Measurements from ENCODE around the gene PIK3AP1. TPM values are rescaled to one million over a fixed set of nuclear protein-coding genes. Genes with fewer than 3 reads are reported as not detected.
A peak's percentile ranks its signal among the peaks of the same experiment; 100 is the strongest.
"Not testable (repeated sequence)": the region's sequence is repeated elsewhere in the genome, so short reads cannot be mapped to it uniquely, and the experiment has no call there.

The PIK3AP1 gene
- total RNA-seq, 6 experiments from 2014 or later: 36.2 to 197 (median 141) TPM

- no peak for ATAC-seq
- TF ChIP-seq POLR2A (IDR thresholded peaks at IDR 0.05): no peak
- TF ChIP-seq, protein P1, sequence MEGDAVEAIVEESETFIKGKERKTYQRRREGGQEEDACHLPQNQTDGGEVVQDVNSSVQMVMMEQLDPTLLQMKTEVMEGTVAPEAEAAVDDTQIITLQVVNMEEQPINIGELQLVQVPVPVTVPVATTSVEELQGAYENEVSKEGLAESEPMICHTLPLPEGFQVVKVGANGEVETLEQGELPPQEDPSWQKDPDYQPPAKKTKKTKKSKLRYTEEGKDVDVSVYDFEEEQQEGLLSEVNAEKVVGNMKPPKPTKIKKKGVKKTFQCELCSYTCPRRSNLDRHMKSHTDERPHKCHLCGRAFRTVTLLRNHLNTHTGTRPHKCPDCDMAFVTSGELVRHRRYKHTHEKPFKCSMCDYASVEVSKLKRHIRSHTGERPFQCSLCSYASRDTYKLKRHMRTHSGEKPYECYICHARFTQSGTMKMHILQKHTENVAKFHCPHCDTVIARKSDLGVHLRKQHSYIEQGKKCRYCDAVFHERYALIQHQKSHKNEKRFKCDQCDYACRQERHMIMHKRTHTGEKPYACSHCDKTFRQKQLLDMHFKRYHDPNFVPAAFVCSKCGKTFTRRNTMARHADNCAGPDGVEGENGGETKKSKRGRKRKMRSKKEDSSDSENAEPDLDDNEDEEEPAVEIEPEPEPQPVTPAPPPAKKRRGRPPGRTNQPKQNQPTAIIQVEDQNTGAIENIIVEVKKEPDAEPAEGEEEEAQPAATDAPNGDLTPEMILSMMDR (IDR thresholded peaks at IDR 0.05): no peak
- WGBS (ENCODE audit: insufficient coverage, low coverage, low lambda C conversion rate, missing lambda C conversion rate): 85% methylated on average over 2 of the region's 2 CpGs
- H3K36me3 ChIP-seq: peaks cover 0 to 23% (median 2%) of the 10 kb centered on the region in 4 donors
- H3K27ac ChIP-seq: peak overlapping the region in 1 of 3 donors; percentile 4
- DNase-seq: no peak
- H3K9me3 ChIP-seq: no peaks in the 10 kb centered on the region
- intact Hi-C loops (cut with DNase I): no loop called here
- H3K4me3 ChIP-seq: no peak overlapping the region
- H3K4me1 ChIP-seq: peaks cover 0 to 16% (median 2%) of the 10 kb centered on the region in 4 donors
- no peaks in the 10 kb centered on the region for H3K27me3 ChIP-seq
Measured at GRCh38 chr10:96560489-96560888, 159.8 kb downstream of the PIK3AP1 start.

DNA sequence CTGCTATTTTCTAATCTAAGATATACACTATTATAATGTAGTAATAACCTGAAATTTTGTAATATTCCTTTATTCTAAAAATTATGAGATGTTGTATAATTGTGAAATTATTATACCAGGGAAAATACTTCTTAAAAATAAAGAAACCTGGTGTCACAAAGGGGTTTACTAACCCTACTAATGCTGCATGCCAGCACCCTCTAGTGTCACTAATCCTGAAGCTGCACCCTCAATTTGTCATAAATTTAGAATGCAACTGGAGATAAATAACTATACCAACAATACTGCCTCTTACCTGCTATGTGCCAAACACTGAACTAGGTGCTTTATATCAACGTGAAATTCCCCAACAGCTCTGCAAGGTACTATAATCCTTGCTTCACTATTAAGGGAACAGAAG, 164.3 kb downstream of the PIK3AP1 start:
- H3K9me3 ChIP-seq: no peaks in the 10 kb centered on the region
- H3K4me1 ChIP-seq: peaks cover 0 to 7% (median 0%) of the 10 kb centered on the region in 4 donors
- H3K27me3 ChIP-seq: no peaks in the 10 kb centered on the region
- ATAC-seq (peak in 2 of 4 donors; percentile 29 to 58), DNase-seq (no peak)
- intact Hi-C loops (cut with DNase I): no loop called here
- TF ChIP-seq, protein P1 (IDR thresholded peaks at IDR 0.05): peak in 3 of 4 donors; percentile 40 to 53 (median 48)
- TF ChIP-seq POLR2A (IDR thresholded peaks at IDR 0.05): no peak
- WGBS (ENCODE audit: insufficient coverage, low coverage, low lambda C conversion rate, missing lambda C conversion rate): 36% methylated on average over 1 of the region's 1 CpG
- no peak overlapping the region for H3K27ac ChIP-seq
- peaks cover 0 to 40% (median 7%) of the 10 kb centered on the region in 4 donors for H3K36me3 ChIP-seq
- no peak overlapping the region for H3K4me3 ChIP-seq

DNA sequence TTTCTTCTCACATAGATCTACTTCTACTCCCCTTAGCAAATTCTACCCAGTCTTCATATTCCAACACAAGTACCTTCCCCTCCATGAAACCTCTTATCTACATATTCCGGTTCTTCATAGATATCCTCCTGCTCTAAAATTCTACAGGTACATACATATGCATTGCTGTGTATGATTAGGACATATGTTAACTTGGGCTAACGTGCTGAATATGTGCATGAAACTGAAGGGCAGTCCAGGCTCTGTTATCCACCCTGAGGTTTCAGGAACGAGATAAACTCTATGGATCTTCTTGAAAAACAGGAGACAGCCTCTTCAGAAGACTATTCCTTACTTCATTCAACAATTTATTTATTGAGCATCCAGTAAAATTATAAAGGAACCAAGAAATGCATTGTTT, 165.0 kb downstream of the PIK3AP1 start:
- H3K27ac ChIP-seq: no peak overlapping the region
- no peaks in the 10 kb centered on the region for H3K4me1 ChIP-seq
- H3K36me3 ChIP-seq: peaks cover 0 to 44% (median 8%) of the 10 kb centered on the region in 4 donors
- H3K27me3 ChIP-seq: no peaks in the 10 kb centered on the region
- no peak for TF ChIP-seq POLR2A (IDR thresholded peaks at IDR 0.05)
- TF ChIP-seq, protein P1 (IDR thresholded peaks at IDR 0.05): no peak
- 90% methylated on average over 3 of the region's 3 CpGs for WGBS (ENCODE audit: insufficient coverage, low coverage, low lambda C conversion rate, missing lambda C conversion rate)
- no peak for DNase-seq
- no peaks in the 10 kb centered on the region for H3K9me3 ChIP-seq
- H3K4me3 ChIP-seq: no peak overlapping the region
- ATAC-seq: no peak
- intact Hi-C loops (cut with DNase I): no loop called here

GRCh38 chr10:96548589-96548988, 171.7 kb downstream of the PIK3AP1 start:
- Histone ChIP-seq H3K36me3 (peaks cover 0 to 69% (median 21%) of the 10 kb centered on the region in 4 donors), H3K27me3 (no peaks in the 10 kb centered on the region), H3K4me3 (no peak overlapping the region), H3K9me3 (no peaks in the 10 kb centered on the region), H3K27ac (no peak overlapping the region), H3K4me1 (no peaks in the 10 kb centered on the region)
- TF ChIP-seq POLR2A (IDR thresholded peaks at IDR 0.05): no peak
- TF ChIP-seq, protein P1 (IDR thresholded peaks at IDR 0.05): no peak
- DNase-seq (peak in 1 of 3 donors; percentile 18), ATAC-seq (no peak)
- intact Hi-C loops (cut with DNase I): no loop called here
- 84% methylated on average over 4 of the region's 5 CpGs for WGBS (ENCODE audit: insufficient coverage, low coverage, low lambda C conversion rate, missing lambda C conversion rate)

GRCh38 chr10:96545558-96545957, 174.8 kb downstream of the PIK3AP1 start:
- DNase-seq; ATAC-seq; intact Hi-C loops (cut with DNase I); H3K4me3 ChIP-seq; H3K27ac ChIP-seq; H3K4me1 ChIP-seq; H3K27me3 ChIP-seq; H3K9me3 ChIP-seq: not testable (repeated sequence)
- H3K36me3 ChIP-seq: peaks cover 0 to 52% (median 18%) of the 10 kb centered on the region in 4 donors
- WGBS (ENCODE audit: insufficient coverage, low coverage, low lambda C conversion rate, missing lambda C conversion rate): 80% methylated on average over 5 of the region's 10 CpGs

Small RNA genes within 50 kb of the gene (small RNA-seq; reads per million reads assigned to genes)
- gene RNA5SP324 (0 to 0.10 reads per million in 2 experiments), gene RNU6-1274P (0 reads per million in 2 experiments)

Other genes starting within 250 kb of the PIK3AP1 start
- under 1 TPM in 2 of 6 experiments, not detected in 4; 0.11 to 0.14 TPM for gene TLL2, start 206.6 kb downstream of the PIK3AP1 start, total RNA-seq
- gene TM9SF3, start 133.5 kb downstream of the PIK3AP1 start, total RNA-seq: 10 to 100 TPM; 45.0 to 96.6 (median 71.8) TPM
- 10 to 100 TPM in 5 of 6 experiments, 1 to 10 TPM in 1; 8.6 to 16.3 (median 12.9) TPM for gene LCOR, start 111.8 kb upstream of the PIK3AP1 start, total RNA-seq

All from right lobe of liver (tissue), 6 donors.